PC-3 (cell line): ENCODE results near the gene CCDC30.

Experiments used
- CTCF ChIP-seq: fragments of 300-600 bp; sonication (generic); conservative IDR thresholded peaks from 2 replicates; pipeline ENCODE4 v1.5.1; 2017; ENCODE audit warnings: antibody characterized with exemption, low read depth, mild to moderate bottlenecking, low read length
- EZH2 ChIP-seq: fragments of 300-600 bp; sonication (generic); IDR thresholded peaks from one replicate; pipeline ENCODE4 v1.6.1; 2017; ENCODE audit warnings: antibody characterized with exemption, mild to moderate bottlenecking, low read length; ENCODE audit not compliant: unreplicated experiment
- EZH2phosphoT487 ChIP-seq: fragments of 300-600 bp; sonication (generic); IDR thresholded peaks from 2 replicates; pipeline ENCODE4 v1.6.1; 2018; ENCODE audit warnings: mild to moderate bottlenecking, antibody characterized with exemption, low read length, borderline replicate concordance

GRCh38 chr1:42703888-42704464 is 240.9 kb downstream of the CCDC30 start:
- TF ChIP-seq CTCF (no peak), EZH2phosphoT487 (no peak), EZH2 (no peak)
